ENCODE data around the gene SERPINA5. TPM values are rescaled to one million over a fixed set of nuclear protein-coding genes. Genes with fewer than 3 reads are reported as not detected.
"Not testable (repeated sequence)": the region's sequence is repeated elsewhere in the genome, so short reads cannot be mapped to it uniquely, and the experiment has no call there.

SERPINA5 gene
- polyA plus RNA-seq, 4 donors = 0.54 to 8.6 (median 1.7) TPM; not detected in 1

DNA sequence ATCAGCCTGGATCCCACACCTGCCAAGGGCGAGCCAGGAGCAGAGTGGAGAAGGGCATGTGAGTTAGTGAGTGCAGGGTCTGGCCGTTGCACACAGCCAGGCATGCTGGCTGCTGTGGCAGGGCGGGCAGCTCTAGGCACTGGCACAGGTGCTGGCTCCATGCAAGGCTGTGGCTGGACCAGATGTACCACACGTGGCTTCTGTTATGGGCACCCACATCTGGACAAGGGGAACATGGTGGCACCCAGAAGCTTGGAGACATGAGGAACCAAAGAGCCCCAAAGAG, 51.0 kb downstream of the SERPINA5 start:
- WGBS, 3 donors = 73 to 81% (median 76%) methylated on average over 4 of the region's 4 CpGs
- no peak for DNase-seq
- Histone ChIP-seq H3K36me3 (ENCODE audit: control insufficient read depth in 3 of 3, insufficient read depth in 2 of 3, low read depth in 1 of 3, low read length in 3 of 3) (no peaks in the 10 kb centered on the region), H3K27me3 (ENCODE audit: control insufficient read depth in 3 of 3, insufficient read depth in 3 of 3, low read length in 3 of 3) (no peaks in the 10 kb centered on the region), H3K27ac (ENCODE audit: low read depth in 1 of 3, low read length in 2 of 3) (no peak overlapping the region), H3K9me3 (ENCODE audit: control insufficient read depth in 2 of 2, insufficient read depth in 1 of 2, low read depth in 1 of 2, low read length in 1 of 2) (no peaks in the 10 kb centered on the region), H3K4me1 (ENCODE audit: control insufficient read depth in 3 of 3, insufficient read depth in 2 of 3, low read depth in 1 of 3, low read length in 2 of 3) (no peaks in the 10 kb centered on the region), H3K4me3 (ENCODE audit: low read depth in 1 of 3, low read length in 3 of 3) (no peak overlapping the region)
- no peak for FAIRE-seq

DNA sequence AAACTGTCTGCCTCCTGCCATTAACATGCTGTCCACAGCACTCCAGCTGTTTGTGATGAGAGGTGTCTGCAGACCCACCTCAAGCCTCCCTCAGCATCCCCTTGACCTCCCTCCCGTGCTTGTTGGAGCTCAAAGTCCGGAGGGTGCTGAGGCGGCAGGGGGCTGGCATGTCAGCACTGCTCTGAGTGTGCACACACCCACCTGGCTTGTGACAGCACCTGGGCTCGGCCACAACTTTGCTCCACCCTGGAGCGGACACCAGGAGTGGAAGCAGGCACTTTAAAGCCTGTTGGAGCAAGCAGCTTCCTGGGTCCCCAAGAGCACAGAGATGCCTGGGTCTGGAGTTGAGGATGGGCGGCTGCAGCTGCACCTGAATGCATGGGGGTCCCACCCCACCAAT, 51.9 kb downstream of the SERPINA5 start:
- peak in 1 of 2 donors; percentile 10 for DNase-seq
- WGBS, 3 donors = 35 to 70% (median 54%) methylated on average over 6 of the region's 6 CpGs
- Histone ChIP-seq H3K4me1 (ENCODE audit: control insufficient read depth in 3 of 3, insufficient read depth in 2 of 3, low read depth in 1 of 3, low read length in 2 of 3) (no peaks in the 10 kb centered on the region), H3K36me3 (ENCODE audit: control insufficient read depth in 3 of 3, insufficient read depth in 2 of 3, low read depth in 1 of 3, low read length in 3 of 3) (no peaks in the 10 kb centered on the region), H3K27ac (ENCODE audit: low read depth in 1 of 3, low read length in 2 of 3) (no peak overlapping the region), H3K27me3 (ENCODE audit: control insufficient read depth in 3 of 3, insufficient read depth in 3 of 3, low read length in 3 of 3) (no peaks in the 10 kb centered on the region), H3K4me3 (ENCODE audit: low read depth in 1 of 3, low read length in 3 of 3) (no peak overlapping the region), H3K9me3 (ENCODE audit: control insufficient read depth in 2 of 2, insufficient read depth in 1 of 2, low read depth in 1 of 2, low read length in 1 of 2) (no peaks in the 10 kb centered on the region)
- FAIRE-seq = no peak

DNA sequence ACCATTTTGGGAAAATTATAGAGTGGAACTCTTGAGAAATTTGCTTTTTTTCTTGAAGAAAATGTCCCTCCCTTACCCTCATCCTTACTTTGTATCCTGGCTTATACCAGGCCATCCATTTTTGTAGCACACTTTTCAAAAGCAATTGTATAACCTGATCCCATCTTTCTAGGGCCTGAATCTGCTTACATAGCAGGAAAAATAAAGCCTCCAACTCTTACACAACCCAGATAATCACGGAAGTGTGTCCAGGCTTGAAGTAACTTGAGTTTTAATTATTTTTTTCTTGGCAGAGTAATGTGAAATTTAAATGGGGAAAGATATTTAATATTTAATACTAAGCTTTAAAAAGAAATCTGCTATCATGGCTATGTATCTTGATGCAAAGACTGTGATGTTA, 53.9 kb downstream of the SERPINA5 start:
- Histone ChIP-seq H3K4me3 (ENCODE audit: low read depth in 1 of 3, low read length in 3 of 3) (no peak overlapping the region), H3K9me3 (ENCODE audit: control insufficient read depth in 2 of 2, insufficient read depth in 1 of 2, low read depth in 1 of 2, low read length in 1 of 2) (no peaks in the 10 kb centered on the region), H3K36me3 (ENCODE audit: control insufficient read depth in 3 of 3, insufficient read depth in 2 of 3, low read depth in 1 of 3, low read length in 3 of 3) (no peaks in the 10 kb centered on the region), H3K4me1 (ENCODE audit: control insufficient read depth in 3 of 3, insufficient read depth in 2 of 3, low read depth in 1 of 3, low read length in 2 of 3) (no peaks in the 10 kb centered on the region), H3K27me3 (ENCODE audit: control insufficient read depth in 3 of 3, insufficient read depth in 3 of 3, low read length in 3 of 3) (no peaks in the 10 kb centered on the region), H3K27ac (ENCODE audit: low read depth in 1 of 3, low read length in 2 of 3) (no peak overlapping the region)
- no peak for DNase-seq
- 66 to 72% (median 69%) methylated on average over 1 of the region's 1 CpG for WGBS, 3 donors
- FAIRE-seq = no peak

DNA sequence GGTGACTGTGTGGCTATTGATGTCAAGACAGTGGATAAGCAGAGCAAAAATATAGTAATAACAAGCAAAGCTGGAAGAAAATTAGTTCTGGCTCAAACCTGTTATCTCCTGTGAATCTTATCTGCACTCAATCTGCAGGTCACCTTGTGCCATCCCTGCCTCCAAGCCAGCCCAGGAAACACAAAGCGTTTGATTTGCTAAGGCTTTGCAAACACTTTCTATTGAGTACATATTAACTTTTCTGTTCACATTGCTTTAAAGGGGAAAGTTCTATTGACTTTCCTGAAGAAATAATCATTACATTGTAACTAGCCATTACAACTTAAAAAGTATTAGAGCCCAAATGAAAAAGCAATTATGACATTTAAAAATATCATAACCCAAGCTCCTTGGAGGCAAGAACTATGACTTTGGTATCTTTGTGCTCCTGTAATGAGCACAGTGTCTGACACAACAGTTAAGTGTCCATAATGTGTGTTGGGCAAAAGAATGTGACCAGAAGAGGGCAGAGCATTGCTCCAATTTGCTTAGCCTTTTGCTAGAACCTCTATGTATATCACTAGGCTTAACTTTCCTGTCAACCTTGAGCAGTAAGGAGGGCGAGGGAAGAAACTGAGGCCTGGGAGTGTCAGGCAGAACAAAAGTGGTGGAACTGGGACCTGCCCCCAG, 55.7 kb downstream of the SERPINA5 start:
- no peaks in the 10 kb centered on the region for H3K36me3 ChIP-seq (ENCODE audit: control insufficient read depth in 3 of 3, insufficient read depth in 2 of 3, low read depth in 1 of 3, low read length in 3 of 3)
- peak in 1 of 2 donors; percentile 26 for DNase-seq
- 48 to 61% (median 55%) methylated on average over 2 of the region's 2 CpGs for WGBS, 3 donors
- H3K27ac ChIP-seq (ENCODE audit: low read depth in 1 of 3, low read length in 2 of 3) = no peak overlapping the region
- H3K27me3 ChIP-seq (ENCODE audit: control insufficient read depth in 3 of 3, insufficient read depth in 3 of 3, low read length in 3 of 3) = no peaks in the 10 kb centered on the region
- no peak for FAIRE-seq
- no peaks in the 10 kb centered on the region for H3K4me1 ChIP-seq (ENCODE audit: control insufficient read depth in 3 of 3, insufficient read depth in 2 of 3, low read depth in 1 of 3, low read length in 2 of 3)
- no peaks in the 10 kb centered on the region for H3K9me3 ChIP-seq (ENCODE audit: control insufficient read depth in 2 of 2, insufficient read depth in 1 of 2, low read depth in 1 of 2, low read length in 1 of 2)
- no peak overlapping the region for H3K4me3 ChIP-seq (ENCODE audit: low read depth in 1 of 3, low read length in 3 of 3)

DNA sequence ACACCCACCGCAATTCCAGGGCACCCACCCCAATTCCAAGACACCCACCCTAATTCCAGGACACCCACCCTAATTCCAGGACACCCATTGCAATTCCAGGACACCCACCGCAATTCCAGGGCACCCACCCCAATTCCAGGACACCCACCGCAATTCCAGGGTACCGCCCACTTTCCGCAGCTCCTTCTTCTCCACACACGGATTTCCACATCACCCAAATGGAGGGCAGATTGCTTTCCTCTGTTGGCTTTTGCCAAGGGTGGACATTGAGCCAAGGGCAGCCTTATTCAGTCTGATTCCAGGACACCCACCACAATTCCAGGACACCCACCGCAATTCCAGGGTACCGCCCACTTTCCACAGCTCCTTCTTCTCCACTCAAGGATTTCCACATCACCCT, 56.6 kb downstream of the SERPINA5 start:
- H3K36me3 ChIP-seq (ENCODE audit: control insufficient read depth in 3 of 3, insufficient read depth in 2 of 3, low read depth in 1 of 3, low read length in 3 of 3); H3K27ac ChIP-seq (ENCODE audit: low read depth in 1 of 3, low read length in 2 of 3); H3K27me3 ChIP-seq (ENCODE audit: control insufficient read depth in 3 of 3, insufficient read depth in 3 of 3, low read length in 3 of 3); DNase-seq; H3K4me3 ChIP-seq (ENCODE audit: low read depth in 1 of 3, low read length in 3 of 3); H3K9me3 ChIP-seq (ENCODE audit: control insufficient read depth in 2 of 2, insufficient read depth in 1 of 2, low read depth in 1 of 2, low read length in 1 of 2); FAIRE-seq; H3K4me1 ChIP-seq (ENCODE audit: control insufficient read depth in 3 of 3, insufficient read depth in 2 of 3, low read depth in 1 of 3, low read length in 2 of 3): not testable (repeated sequence)
- 90 to 92% (median 90%) methylated on average over 7 to 8 of the region's 8 CpGs for WGBS, 3 donors

DNA sequence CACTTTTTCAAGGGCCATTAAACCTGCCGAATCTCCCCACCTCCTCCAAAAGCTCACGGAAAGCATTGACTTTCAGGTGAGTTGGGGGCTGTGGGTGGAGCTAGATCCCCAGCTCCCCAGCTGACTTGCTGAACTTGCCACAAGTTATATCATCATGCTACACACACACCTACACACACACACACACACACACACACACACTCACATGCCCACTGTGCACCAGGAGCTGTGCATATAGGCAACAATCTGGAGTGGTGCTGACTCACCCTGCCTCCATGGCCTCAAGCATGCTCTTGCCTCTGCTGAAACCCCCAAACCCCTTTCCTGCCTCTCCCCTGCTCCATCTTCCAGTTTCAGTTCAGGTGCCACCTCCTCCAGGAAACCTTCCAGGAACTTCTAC, 57.1 kb downstream of the SERPINA5 start:
- Histone ChIP-seq H3K4me3 (ENCODE audit: low read depth in 1 of 3, low read length in 3 of 3) (no peak overlapping the region), H3K4me1 (ENCODE audit: control insufficient read depth in 3 of 3, insufficient read depth in 2 of 3, low read depth in 1 of 3, low read length in 2 of 3) (no peaks in the 10 kb centered on the region), H3K27ac (ENCODE audit: low read depth in 1 of 3, low read length in 2 of 3) (no peak overlapping the region), H3K9me3 (ENCODE audit: control insufficient read depth in 2 of 2, insufficient read depth in 1 of 2, low read depth in 1 of 2, low read length in 1 of 2) (no peaks in the 10 kb centered on the region), H3K27me3 (ENCODE audit: control insufficient read depth in 3 of 3, insufficient read depth in 3 of 3, low read length in 3 of 3) (no peaks in the 10 kb centered on the region), H3K36me3 (ENCODE audit: control insufficient read depth in 3 of 3, insufficient read depth in 2 of 3, low read depth in 1 of 3, low read length in 3 of 3) (no peaks in the 10 kb centered on the region)
- WGBS, 3 donors = 65 to 73% (median 72%) methylated on average over 2 of the region's 2 CpGs
- DNase-seq = no peak
- no peak for FAIRE-seq

DNA sequence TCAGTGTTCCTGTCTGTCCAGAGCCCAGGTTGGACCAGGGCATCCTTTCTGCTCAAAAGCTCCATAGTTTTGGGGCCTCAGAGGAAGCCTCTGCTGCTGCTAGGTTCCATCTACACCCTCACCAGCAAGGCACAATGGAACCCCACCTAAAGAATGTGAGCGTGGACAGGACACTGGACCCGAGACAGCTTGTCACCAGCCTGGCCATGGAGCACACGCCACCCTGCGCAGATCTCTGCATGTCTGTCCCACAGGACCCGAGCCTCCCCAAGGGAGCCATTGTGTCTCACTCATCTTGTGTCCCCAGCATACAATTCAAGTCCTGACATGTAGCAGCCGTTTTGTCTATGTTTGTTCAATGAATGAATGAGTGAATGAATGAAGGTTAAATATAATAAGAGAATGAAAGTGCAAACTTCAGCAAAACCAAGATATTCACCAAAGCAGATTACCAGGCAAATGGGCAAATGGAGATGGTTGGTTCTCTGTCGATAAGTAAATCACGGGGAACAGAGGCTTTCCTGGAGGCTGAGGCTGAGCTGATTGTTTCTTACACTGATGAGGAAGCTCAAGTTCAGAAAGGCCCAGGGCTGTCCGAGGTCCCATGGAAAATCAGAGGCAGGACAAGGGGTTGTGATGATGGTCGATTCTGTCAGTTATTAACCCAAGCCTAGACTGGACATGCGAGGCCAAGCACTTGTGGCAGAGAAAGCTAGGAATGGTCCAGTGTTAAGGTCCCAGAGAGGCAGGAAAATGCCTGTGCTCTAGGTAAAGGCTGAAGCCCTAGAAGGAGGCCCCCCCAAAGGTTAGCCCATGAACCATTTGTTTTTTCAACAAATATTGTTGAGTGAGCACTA, 58.0 kb downstream of the SERPINA5 start:
- DNase-seq = no peak
- 80 to 86% (median 85%) methylated on average over 11 of the region's 11 CpGs for WGBS, 3 donors

DNA sequence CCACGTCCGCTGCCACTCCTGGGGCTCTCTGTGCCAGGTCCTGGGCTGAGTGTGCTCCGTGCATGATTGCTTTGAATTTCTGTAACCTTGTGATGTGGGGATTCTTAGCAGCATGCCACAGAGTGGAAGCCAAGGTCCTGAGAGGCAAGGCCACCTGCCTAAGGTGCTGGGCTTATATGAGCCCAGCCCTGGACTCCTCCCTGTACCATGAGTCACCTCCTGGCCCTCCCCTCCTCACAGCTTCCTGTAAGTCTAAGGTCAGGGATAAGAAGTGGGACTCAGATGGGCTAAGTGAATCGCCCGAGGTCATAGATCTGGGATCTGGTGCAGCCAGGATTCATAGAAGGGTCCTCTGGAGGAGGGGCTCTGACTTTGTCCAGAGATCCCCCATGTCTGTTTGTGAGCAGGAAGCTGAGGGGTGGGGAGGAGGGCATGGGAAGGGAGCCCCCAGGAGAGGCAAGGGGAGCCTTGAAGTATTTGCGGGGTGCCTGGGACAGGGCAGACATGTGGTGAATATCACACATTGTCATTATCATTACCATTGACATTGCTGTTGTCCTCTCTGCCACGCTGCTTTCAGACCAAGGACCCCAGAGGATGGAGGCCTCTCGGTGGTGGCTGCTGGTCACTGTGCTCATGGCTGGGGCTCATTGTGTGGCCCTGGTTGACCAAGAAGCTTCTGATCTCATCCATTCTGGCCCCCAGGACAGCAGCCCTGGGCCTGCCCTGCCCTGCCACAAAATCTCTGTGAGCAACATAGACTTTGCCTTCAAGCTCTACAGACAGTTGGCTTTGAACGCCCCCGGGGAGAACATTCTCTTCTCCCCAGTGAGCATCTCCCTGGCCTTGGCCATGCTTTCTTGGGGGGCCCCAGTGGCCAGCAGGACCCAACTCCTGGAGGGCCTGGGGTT, 59.8 kb downstream of the SERPINA5 start:
- Histone ChIP-seq H3K27ac (ENCODE audit: low read depth in 1 of 3, low read length in 2 of 3) (no peak overlapping the region), H3K4me3 (ENCODE audit: low read depth in 1 of 3, low read length in 3 of 3) (no peak overlapping the region), H3K36me3 (ENCODE audit: control insufficient read depth in 3 of 3, insufficient read depth in 2 of 3, low read depth in 1 of 3, low read length in 3 of 3) (no peaks in the 10 kb centered on the region), H3K4me1 (ENCODE audit: control insufficient read depth in 3 of 3, insufficient read depth in 2 of 3, low read depth in 1 of 3, low read length in 2 of 3) (no peaks in the 10 kb centered on the region), H3K9me3 (ENCODE audit: control insufficient read depth in 2 of 2, insufficient read depth in 1 of 2, low read depth in 1 of 2, low read length in 1 of 2) (no peaks in the 10 kb centered on the region), H3K27me3 (ENCODE audit: control insufficient read depth in 3 of 3, insufficient read depth in 3 of 3, low read length in 3 of 3) (no peaks in the 10 kb centered on the region)
- FAIRE-seq (no peak), DNase-seq (peak in 1 of 2 donors; percentile 13)
- 72 to 89% (median 83%) methylated on average over 10 of the region's 10 CpGs for WGBS, 3 donors

More for the DNA sequence above, 58.0 kb downstream of the SERPINA5 start:
- Histone ChIP-seq H3K27ac (ENCODE audit: low read depth in 1 of 3, low read length in 2 of 3) (no peak overlapping the region), H3K9me3 (ENCODE audit: control insufficient read depth in 2 of 2, insufficient read depth in 1 of 2, low read depth in 1 of 2, low read length in 1 of 2) (no peaks in the 10 kb centered on the region), H3K27me3 (ENCODE audit: control insufficient read depth in 3 of 3, insufficient read depth in 3 of 3, low read length in 3 of 3) (no peaks in the 10 kb centered on the region), H3K4me1 (ENCODE audit: control insufficient read depth in 3 of 3, insufficient read depth in 2 of 3, low read depth in 1 of 3, low read length in 2 of 3) (no peaks in the 10 kb centered on the region), H3K36me3 (ENCODE audit: control insufficient read depth in 3 of 3, insufficient read depth in 2 of 3, low read depth in 1 of 3, low read length in 3 of 3) (no peaks in the 10 kb centered on the region), H3K4me3 (ENCODE audit: low read depth in 1 of 3, low read length in 3 of 3) (no peak overlapping the region)
- FAIRE-seq = no peak

Data from small intestine (tissue), 7 donors.